Effector memory CD8-positive, alpha-beta T cell (primary cell): ENCODE data around the gene ACE2.
A peak's percentile ranks its signal among the peaks of the same experiment; 100 is the strongest.

Experiments
- ATAC-seq: fragments of 150-1000 bp; cut with Tn5 transposase; replicated peaks from 2 replicates; pipeline ENCODE4 v1.10.0; 2021; ENCODE audit warnings: mild to moderate bottlenecking, moderate library complexity
- DNase-seq, 3 experiments: peaks; one replicate each; pipeline ENCODE4 v3.0.0; 2021
- H3K27ac Mint-ChIP-seq, 2 donors: one replicate each; pipeline ENCODE4 v1.8.0; 2022; ENCODE audit warnings: mild to moderate bottlenecking in 2 of 2, mixed read lengths in 2 of 2, moderate library complexity in 2 of 2
- H3K27me3 Mint-ChIP-seq, 2 donors: one replicate each; pipeline ENCODE4 v1.8.0; 2022; ENCODE audit warnings: mixed read lengths in 2 of 2
- H3K36me3 Mint-ChIP-seq: one replicate; pipeline ENCODE4 v1.8.0; 2022; ENCODE audit warnings: mild to moderate bottlenecking, moderate library complexity, mixed read lengths; ENCODE audit not compliant: insufficient read depth
- H3K4me1 Mint-ChIP-seq, 2 donors: one replicate each; pipeline ENCODE4 v1.8.0; 2022; ENCODE audit warnings: low read depth in 2 of 2, mixed read lengths in 2 of 2
- H3K4me3 Mint-ChIP-seq, 2 donors: one replicate each; pipeline ENCODE4 v1.8.0; 2022; ENCODE audit warnings: mild to moderate bottlenecking in 2 of 2, mixed read lengths in 2 of 2, moderate library complexity in 2 of 2
- H3K9me3 Mint-ChIP-seq, 2 donors: one replicate each; pipeline ENCODE4 v1.8.0; 2022; ENCODE audit warnings: mixed read lengths in 2 of 2

The ACE2 gene

GRCh38 chrX:15605226-15605625 is 4.5 kb upstream of the ACE2 start:
- Mint-ChIP-seq H3K4me3 (no peak overlapping the region), H3K27ac (no peak overlapping the region), H3K9me3 (no peaks in the 10 kb centered on the region), H3K4me1 (no peaks in the 10 kb centered on the region), H3K27me3 (peaks cover 9 to 22% of the 10 kb centered on the region in 2 donors), H3K36me3 (no peaks in the 10 kb centered on the region)
- no peak for ATAC-seq
- no peak for DNase-seq

GRCh38 chrX:15602761-15603160 is 2.0 kb upstream of the ACE2 start:
- no peaks in the 10 kb centered on the region for H3K36me3 Mint-ChIP-seq
- no peaks in the 10 kb centered on the region for H3K9me3 Mint-ChIP-seq
- DNase-seq (no peak), ATAC-seq (no peak)
- no peak overlapping the region for H3K27ac Mint-ChIP-seq
- no peaks in the 10 kb centered on the region for H3K4me1 Mint-ChIP-seq
- H3K27me3 Mint-ChIP-seq, result peaks cover 9 to 22% of the 10 kb centered on the region in 2 donors
- no peak overlapping the region for H3K4me3 Mint-ChIP-seq

GRCh38 chrX:15601932-15602331 is 1.2 kb upstream of the ACE2 start:
- Mint-ChIP-seq H3K27ac (no peak overlapping the region), H3K36me3 (no peaks in the 10 kb centered on the region), H3K9me3 (no peaks in the 10 kb centered on the region), H3K4me1 (no peaks in the 10 kb centered on the region), H3K27me3 (peaks cover 9 to 26% of the 10 kb centered on the region in 2 donors), H3K4me3 (no peak overlapping the region)
- no peak for DNase-seq
- no peak for ATAC-seq

- Mint-ChIP-seq H3K4me3 (no peak overlapping the region), H3K27ac (no peak overlapping the region), H3K9me3 (no peaks in the 10 kb centered on the region), H3K36me3 (no peaks in the 10 kb centered on the region), H3K4me1 (no peaks in the 10 kb centered on the region), H3K27me3 (peaks cover 9 to 30% of the 10 kb centered on the region in 2 donors)
- ATAC-seq (no peak), DNase-seq (no peak)
These were observed 711 bp downstream of the ACE2 start for GRCh38 chrX:15600049-15600448.

- Mint-ChIP-seq H3K9me3 (no peaks in the 10 kb centered on the region), H3K4me3 (no peak overlapping the region), H3K36me3 (no peaks in the 10 kb centered on the region), H3K27ac (no peak overlapping the region), H3K4me1 (no peaks in the 10 kb centered on the region), H3K27me3 (peaks cover 9 to 29% of the 10 kb centered on the region in 2 donors)
- ATAC-seq, result no peak
- no peak for DNase-seq
These were observed 1.3 kb downstream of the ACE2 start for GRCh38 chrX:15599461-15599860.

GRCh38 chrX:15598026-15598425 is 2.7 kb downstream of the ACE2 start:
- Mint-ChIP-seq H3K36me3 (no peaks in the 10 kb centered on the region), H3K9me3 (no peaks in the 10 kb centered on the region), H3K4me1 (no peaks in the 10 kb centered on the region), H3K27ac (no peak overlapping the region), H3K27me3 (peaks cover 9 to 30% of the 10 kb centered on the region in 2 donors), H3K4me3 (no peak overlapping the region)
- ATAC-seq (no peak), DNase-seq (no peak)

GRCh38 chrX:15594371-15594770 is 6.4 kb downstream of the ACE2 start:
- Mint-ChIP-seq H3K4me1 (no peaks in the 10 kb centered on the region), H3K4me3 (no peak overlapping the region), H3K9me3 (no peaks in the 10 kb centered on the region), H3K27ac (no peak overlapping the region), H3K36me3 (no peaks in the 10 kb centered on the region), H3K27me3 (peaks cover 8 to 26% of the 10 kb centered on the region in 2 donors)
- DNase-seq (no peak), ATAC-seq (no peak)

- Mint-ChIP-seq H3K36me3 (no peaks in the 10 kb centered on the region), H3K9me3 (no peaks in the 10 kb centered on the region), H3K27me3 (peaks cover 0 to 7% of the 10 kb centered on the region in 2 donors), H3K4me1 (no peaks in the 10 kb centered on the region), H3K4me3 (no peak overlapping the region), H3K27ac (no peak overlapping the region)
- DNase-seq (no peak), ATAC-seq (no peak)
These were observed 20.7 kb downstream of the ACE2 start for GRCh38 chrX:15579778-15580747.

GRCh38 chrX:15576019-15576418 is 24.7 kb downstream of the ACE2 start:
- H3K36me3 Mint-ChIP-seq, result no peaks in the 10 kb centered on the region
- H3K9me3 Mint-ChIP-seq, result no peaks in the 10 kb centered on the region
- ATAC-seq, result no peak
- H3K27me3 Mint-ChIP-seq, result peaks cover 8 to 18% of the 10 kb centered on the region in 2 donors
- no peak for DNase-seq
- no peaks in the 10 kb centered on the region for H3K4me1 Mint-ChIP-seq
- H3K4me3 Mint-ChIP-seq, result no peak overlapping the region
- no peak overlapping the region for H3K27ac Mint-ChIP-seq

GRCh38 chrX:15574017-15574416 is 26.7 kb downstream of the ACE2 start:
- Mint-ChIP-seq H3K27ac (no peak overlapping the region), H3K4me1 (no peaks in the 10 kb centered on the region), H3K27me3 (peaks cover 8 to 31% of the 10 kb centered on the region in 2 donors), H3K4me3 (no peak overlapping the region), H3K36me3 (no peaks in the 10 kb centered on the region), H3K9me3 (no peaks in the 10 kb centered on the region)
- ATAC-seq, result no peak
- no peak for DNase-seq

- no peaks in the 10 kb centered on the region for H3K9me3 Mint-ChIP-seq
- no peak for DNase-seq
- no peak overlapping the region for H3K4me3 Mint-ChIP-seq
- ATAC-seq, result no peak
- peaks cover 16 to 45% of the 10 kb centered on the region in 2 donors for H3K27me3 Mint-ChIP-seq
- H3K36me3 Mint-ChIP-seq, result no peaks in the 10 kb centered on the region
- peaks cover 0 to 10% of the 10 kb centered on the region in 2 donors for H3K4me1 Mint-ChIP-seq
- no peak overlapping the region for H3K27ac Mint-ChIP-seq
These were observed 30.6 kb downstream of the ACE2 start for GRCh38 chrX:15570145-15570544.

- DNase-seq (no peak), ATAC-seq (no peak)
- Mint-ChIP-seq H3K27me3 (peaks cover 7 to 34% of the 10 kb centered on the region in 2 donors), H3K9me3 (no peaks in the 10 kb centered on the region), H3K4me1 (peaks cover 0 to 12% of the 10 kb centered on the region in 2 donors), H3K27ac (peak overlapping the region in 1 of 2 donors; percentile 49), H3K4me3 (no peak overlapping the region), H3K36me3 (no peaks in the 10 kb centered on the region)
These were observed 32.7 kb downstream of the ACE2 start for GRCh38 chrX:15567886-15568616.

GRCh38 chrX:15567267-15567666 is 33.5 kb downstream of the ACE2 start:
- H3K27ac Mint-ChIP-seq, result peak overlapping the region in 1 of 2 donors; percentile 49
- H3K36me3 Mint-ChIP-seq, result no peaks in the 10 kb centered on the region
- H3K27me3 Mint-ChIP-seq, result peaks cover 7 to 34% of the 10 kb centered on the region in 2 donors
- ATAC-seq (peak; percentile 63), DNase-seq (no peak)
- H3K4me1 Mint-ChIP-seq, result peaks cover 0 to 12% of the 10 kb centered on the region in 2 donors
- no peaks in the 10 kb centered on the region for H3K9me3 Mint-ChIP-seq
- H3K4me3 Mint-ChIP-seq, result peak overlapping the region in 1 of 2 donors; percentile 45
